Measurements from ENCODE around the gene ANKRD9.
A peak's percentile ranks its signal among the peaks of the same experiment; 100 is the strongest.

Gene ANKRD9

DNA sequence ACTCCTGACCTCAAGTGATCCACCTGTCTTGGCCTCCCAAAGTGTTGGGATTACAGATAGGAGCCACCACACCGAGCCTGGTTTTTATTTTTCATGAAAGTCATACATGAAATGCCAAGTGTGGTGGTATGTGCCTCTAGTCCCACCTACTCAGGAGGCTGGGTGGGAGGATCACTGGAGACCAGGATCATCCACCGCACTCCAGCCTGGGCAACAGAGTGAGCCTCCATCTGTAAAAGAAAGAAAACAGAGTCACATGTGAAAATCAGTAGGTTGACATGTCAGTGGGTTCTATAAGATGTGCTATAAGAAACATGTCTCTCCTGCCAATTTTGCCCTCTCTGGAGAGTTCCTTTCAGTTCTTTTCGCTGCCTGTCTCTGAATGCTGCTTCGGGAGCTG lies 28.2 kb downstream of the ANKRD9 start:
- DNase-seq: no peak
- Mint-ChIP-seq H3K9me3 (peaks cover 29% of the 10 kb centered on the region), H3K4me3 (no peak overlapping the region), H3K4me1 (peaks cover 7% of the 10 kb centered on the region), H3K27me3 (ENCODE audit: low read depth, poor library complexity) (no peaks in the 10 kb centered on the region), H3K27ac (no peak overlapping the region), H3K36me3 (ENCODE audit: low read depth) (peaks cover 52% of the 10 kb centered on the region)
- TF ChIP-seq, protein P1, sequence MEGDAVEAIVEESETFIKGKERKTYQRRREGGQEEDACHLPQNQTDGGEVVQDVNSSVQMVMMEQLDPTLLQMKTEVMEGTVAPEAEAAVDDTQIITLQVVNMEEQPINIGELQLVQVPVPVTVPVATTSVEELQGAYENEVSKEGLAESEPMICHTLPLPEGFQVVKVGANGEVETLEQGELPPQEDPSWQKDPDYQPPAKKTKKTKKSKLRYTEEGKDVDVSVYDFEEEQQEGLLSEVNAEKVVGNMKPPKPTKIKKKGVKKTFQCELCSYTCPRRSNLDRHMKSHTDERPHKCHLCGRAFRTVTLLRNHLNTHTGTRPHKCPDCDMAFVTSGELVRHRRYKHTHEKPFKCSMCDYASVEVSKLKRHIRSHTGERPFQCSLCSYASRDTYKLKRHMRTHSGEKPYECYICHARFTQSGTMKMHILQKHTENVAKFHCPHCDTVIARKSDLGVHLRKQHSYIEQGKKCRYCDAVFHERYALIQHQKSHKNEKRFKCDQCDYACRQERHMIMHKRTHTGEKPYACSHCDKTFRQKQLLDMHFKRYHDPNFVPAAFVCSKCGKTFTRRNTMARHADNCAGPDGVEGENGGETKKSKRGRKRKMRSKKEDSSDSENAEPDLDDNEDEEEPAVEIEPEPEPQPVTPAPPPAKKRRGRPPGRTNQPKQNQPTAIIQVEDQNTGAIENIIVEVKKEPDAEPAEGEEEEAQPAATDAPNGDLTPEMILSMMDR (IDR thresholded peaks at IDR 0.05): no peak

DNA sequence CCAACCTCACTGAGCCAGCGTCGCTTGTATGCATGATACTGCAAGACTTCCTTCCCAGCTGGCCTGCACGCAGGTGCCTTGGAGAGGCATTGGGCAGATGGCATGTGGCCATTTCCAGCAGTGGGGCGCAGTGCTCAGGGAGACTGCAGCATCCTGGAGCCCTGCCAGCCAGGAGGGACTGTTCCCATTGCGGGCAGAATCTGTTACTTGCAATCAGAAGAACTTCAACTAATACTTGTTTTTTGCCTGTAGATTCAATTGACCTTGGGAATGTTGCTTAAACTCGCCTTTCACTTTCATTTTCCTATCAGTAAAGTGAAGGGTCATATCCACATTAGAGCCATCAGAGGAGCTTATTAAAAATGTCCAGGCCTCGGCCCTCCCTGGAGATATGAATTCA lies 29.8 kb downstream of the ANKRD9 start:
- peaks cover 56% of the 10 kb centered on the region for H3K36me3 Mint-ChIP-seq (ENCODE audit: low read depth)
- H3K9me3 Mint-ChIP-seq: peaks cover 29% of the 10 kb centered on the region
- H3K4me1 Mint-ChIP-seq: no peaks in the 10 kb centered on the region
- peak overlapping the region; percentile 57 for H3K27ac Mint-ChIP-seq
- no peak for DNase-seq
- TF ChIP-seq, protein P1 (IDR thresholded peaks at IDR 0.05): no peak
- H3K4me3 Mint-ChIP-seq: no peak overlapping the region
- H3K27me3 Mint-ChIP-seq (ENCODE audit: low read depth, poor library complexity): no peaks in the 10 kb centered on the region

DNA sequence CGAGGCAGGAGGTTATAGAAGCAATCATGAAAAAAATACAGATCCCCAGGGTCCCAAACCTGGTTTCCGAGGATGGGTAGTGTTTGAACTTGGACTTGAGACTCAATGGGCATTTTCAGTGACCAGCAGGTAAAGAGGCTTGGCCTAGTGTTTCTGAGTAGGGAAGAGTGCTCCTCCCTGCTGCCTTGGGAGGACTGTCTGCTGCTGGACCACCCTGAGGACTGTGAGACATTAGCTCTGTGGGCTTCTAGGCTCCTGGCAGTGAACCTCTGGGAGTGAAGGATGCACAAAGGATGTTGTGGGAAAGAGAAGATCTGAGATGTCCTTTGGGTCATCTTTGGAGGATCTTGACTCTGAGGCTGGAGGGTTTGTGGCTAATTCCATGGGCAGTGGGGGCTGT lies 30.5 kb downstream of the ANKRD9 start:
- no peaks in the 10 kb centered on the region for H3K4me1 Mint-ChIP-seq
- DNase-seq: no peak
- TF ChIP-seq, protein P1 (IDR thresholded peaks at IDR 0.05): no peak
- H3K27ac Mint-ChIP-seq: peak overlapping the region; percentile 57
- H3K36me3 Mint-ChIP-seq (ENCODE audit: low read depth): peaks cover 54% of the 10 kb centered on the region
- H3K27me3 Mint-ChIP-seq (ENCODE audit: low read depth, poor library complexity): no peaks in the 10 kb centered on the region
- no peak overlapping the region for H3K4me3 Mint-ChIP-seq
- peaks cover 28% of the 10 kb centered on the region for H3K9me3 Mint-ChIP-seq

GRCh38 chr14:102474934-102475333 lies 34.6 kb downstream of the ANKRD9 start:
- TF ChIP-seq, protein P1 (IDR thresholded peaks at IDR 0.05): no peak
- Mint-ChIP-seq H3K9me3 (peaks cover 6% of the 10 kb centered on the region), H3K27ac (peak overlapping the region; percentile 8), H3K4me3 (no peak overlapping the region), H3K36me3 (ENCODE audit: low read depth) (peaks cover 40% of the 10 kb centered on the region), H3K27me3 (ENCODE audit: low read depth, poor library complexity) (no peaks in the 10 kb centered on the region), H3K4me1 (no peaks in the 10 kb centered on the region)
- DNase-seq: no peak

- TF ChIP-seq, protein P1 (IDR thresholded peaks at IDR 0.05): no peak
- Mint-ChIP-seq H3K4me3 (no peak overlapping the region), H3K9me3 (peaks cover 6% of the 10 kb centered on the region)
These were observed 36.0 kb downstream of the ANKRD9 start for GRCh38 chr14:102473559-102473958.

GRCh38 chr14:102472791-102473150 lies 36.8 kb downstream of the ANKRD9 start:
- peaks cover 51% of the 10 kb centered on the region for H3K36me3 Mint-ChIP-seq (ENCODE audit: low read depth)
- no peaks in the 10 kb centered on the region for H3K4me1 Mint-ChIP-seq
- no peak overlapping the region for H3K4me3 Mint-ChIP-seq
- TF ChIP-seq, protein P1 (IDR thresholded peaks at IDR 0.05): no peak
- H3K9me3 Mint-ChIP-seq: peaks cover 8% of the 10 kb centered on the region
- H3K27ac Mint-ChIP-seq: no peak overlapping the region
- no peak for DNase-seq
- no peaks in the 10 kb centered on the region for H3K27me3 Mint-ChIP-seq (ENCODE audit: low read depth, poor library complexity)

More at GRCh38 chr14:102473559-102473958, 36.0 kb downstream of the ANKRD9 start:
- DNase-seq: no peak
- H3K36me3 Mint-ChIP-seq (ENCODE audit: low read depth): peaks cover 43% of the 10 kb centered on the region
- no peaks in the 10 kb centered on the region for H3K4me1 Mint-ChIP-seq
- H3K27ac Mint-ChIP-seq: no peak overlapping the region
- no peaks in the 10 kb centered on the region for H3K27me3 Mint-ChIP-seq (ENCODE audit: low read depth, poor library complexity)

Data from nephron progenitor cell (in vitro differentiated cells).